GM13976 (cell line): ENCODE results near the gene PTPN1.
"Not testable (repeated sequence)": the region's sequence is repeated elsewhere in the genome, so short reads cannot be mapped to it uniquely, and the experiment has no call there.

ENCODE experiments used
- DNase-seq: peaks from one replicate; pipeline ENCODE4 v3.0.0; 2012; ENCODE audit warnings: low spot score
- in situ Hi-C: fragments of 300-500 bp; cut with MboI; formaldehyde crosslinking; loops from one replicate; pipeline ENCODE4 v1.12.0; 2022; ENCODE audit warnings: low sequenced_read_pairs, mixed read lengths, inconsistent platforms; ENCODE audit not compliant: unreplicated experiment
- TF ChIP-seq, protein P1 (sequence below): IDR thresholded peaks from 2 replicates; pipeline ENCODE4 v1.5.1; 2012; ENCODE audit warnings: borderline replicate concordance, mild to moderate bottlenecking; ENCODE audit not compliant: insufficient read depth; ENCODE audit errors: extremely low read depth, missing control alignments, control extremely low read depth

The PTPN1 gene

GRCh38 chr20:50536333-50536732, 26.1 kb downstream of the PTPN1 start:
- in situ Hi-C loops: no loop called here
- TF ChIP-seq, protein P1, sequence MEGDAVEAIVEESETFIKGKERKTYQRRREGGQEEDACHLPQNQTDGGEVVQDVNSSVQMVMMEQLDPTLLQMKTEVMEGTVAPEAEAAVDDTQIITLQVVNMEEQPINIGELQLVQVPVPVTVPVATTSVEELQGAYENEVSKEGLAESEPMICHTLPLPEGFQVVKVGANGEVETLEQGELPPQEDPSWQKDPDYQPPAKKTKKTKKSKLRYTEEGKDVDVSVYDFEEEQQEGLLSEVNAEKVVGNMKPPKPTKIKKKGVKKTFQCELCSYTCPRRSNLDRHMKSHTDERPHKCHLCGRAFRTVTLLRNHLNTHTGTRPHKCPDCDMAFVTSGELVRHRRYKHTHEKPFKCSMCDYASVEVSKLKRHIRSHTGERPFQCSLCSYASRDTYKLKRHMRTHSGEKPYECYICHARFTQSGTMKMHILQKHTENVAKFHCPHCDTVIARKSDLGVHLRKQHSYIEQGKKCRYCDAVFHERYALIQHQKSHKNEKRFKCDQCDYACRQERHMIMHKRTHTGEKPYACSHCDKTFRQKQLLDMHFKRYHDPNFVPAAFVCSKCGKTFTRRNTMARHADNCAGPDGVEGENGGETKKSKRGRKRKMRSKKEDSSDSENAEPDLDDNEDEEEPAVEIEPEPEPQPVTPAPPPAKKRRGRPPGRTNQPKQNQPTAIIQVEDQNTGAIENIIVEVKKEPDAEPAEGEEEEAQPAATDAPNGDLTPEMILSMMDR: no peak
- DNase-seq: no peak

DNA sequence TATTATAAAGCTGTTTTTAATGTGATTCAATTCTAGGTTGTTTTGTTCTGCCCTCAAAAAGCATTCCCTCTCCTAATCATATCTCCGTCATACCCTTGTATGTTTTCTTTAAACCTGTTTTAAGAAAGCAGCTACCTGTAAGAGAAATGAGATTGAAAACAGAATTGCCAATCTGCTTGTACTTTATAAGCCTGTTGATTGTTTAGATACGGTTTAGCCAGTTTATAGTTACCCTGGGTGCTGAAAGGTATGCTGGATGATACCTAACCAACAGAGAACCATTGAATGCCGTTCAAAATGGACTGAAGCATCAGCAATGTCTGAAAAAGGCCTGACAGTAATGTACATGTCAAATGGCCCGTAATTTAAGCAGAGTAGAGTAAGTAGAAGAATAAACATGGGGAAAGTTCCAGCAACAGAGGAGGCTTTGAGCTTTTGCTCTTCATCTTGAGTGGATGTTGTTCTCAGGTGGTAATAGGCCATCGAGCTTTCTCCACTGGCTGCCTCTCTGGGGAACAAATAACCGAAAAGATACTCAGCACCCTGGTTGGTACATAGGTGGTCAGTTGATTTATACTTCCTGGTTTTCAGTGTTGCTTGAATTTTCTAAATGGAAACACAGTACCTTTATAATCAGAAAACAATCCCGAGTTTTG, 27.5 kb downstream of the PTPN1 start:
- TF ChIP-seq, protein P1: no peak
- in situ Hi-C loops: no loop called here

DNA sequence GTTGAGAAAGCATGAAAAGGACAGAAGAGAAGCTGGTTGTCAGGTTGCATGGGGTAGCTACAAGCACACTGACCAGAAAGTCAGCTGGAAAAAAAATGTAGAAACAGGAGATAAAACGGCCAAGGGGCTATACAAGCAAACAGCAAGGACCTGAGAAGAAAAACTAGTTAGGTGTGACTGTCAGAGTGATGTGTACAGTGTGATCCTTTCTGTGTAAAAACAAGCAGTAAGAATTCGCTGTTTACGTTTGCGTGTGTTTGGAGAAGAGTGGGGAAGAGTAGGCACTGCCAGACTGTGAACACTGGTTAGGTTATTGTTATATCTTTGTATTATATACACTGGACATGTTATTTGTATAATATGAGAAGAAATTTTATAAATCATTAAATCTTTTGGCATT, 28.1 kb downstream of the PTPN1 start:
- no peak for DNase-seq
- in situ Hi-C loops: no loop called here
- TF ChIP-seq, protein P1: no peak

More for the DNA sequence above, 27.5 kb downstream of the PTPN1 start:
- no peak for DNase-seq

DNA sequence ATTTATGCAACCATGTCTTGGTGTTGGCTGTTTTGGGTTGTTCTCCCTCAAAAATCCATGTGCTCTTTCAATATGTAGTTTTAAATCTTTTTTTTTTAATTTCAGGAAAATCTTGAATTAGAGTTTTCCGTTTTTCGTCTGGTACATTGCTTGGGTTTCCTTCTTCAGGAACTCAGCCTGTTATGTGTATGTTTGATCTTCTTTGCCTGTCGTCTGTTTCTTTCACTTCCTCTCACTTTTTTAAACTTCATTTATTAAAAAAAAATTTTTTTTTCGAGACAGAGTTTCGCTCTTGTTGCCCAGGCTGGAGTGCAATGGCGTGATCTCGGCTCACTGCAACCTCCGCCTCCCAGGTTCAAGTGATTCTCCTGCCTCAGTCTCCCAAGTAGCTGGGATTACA, 29.6 kb downstream of the PTPN1 start:
- DNase-seq, in situ Hi-C loops: not testable (repeated sequence)

DNA sequence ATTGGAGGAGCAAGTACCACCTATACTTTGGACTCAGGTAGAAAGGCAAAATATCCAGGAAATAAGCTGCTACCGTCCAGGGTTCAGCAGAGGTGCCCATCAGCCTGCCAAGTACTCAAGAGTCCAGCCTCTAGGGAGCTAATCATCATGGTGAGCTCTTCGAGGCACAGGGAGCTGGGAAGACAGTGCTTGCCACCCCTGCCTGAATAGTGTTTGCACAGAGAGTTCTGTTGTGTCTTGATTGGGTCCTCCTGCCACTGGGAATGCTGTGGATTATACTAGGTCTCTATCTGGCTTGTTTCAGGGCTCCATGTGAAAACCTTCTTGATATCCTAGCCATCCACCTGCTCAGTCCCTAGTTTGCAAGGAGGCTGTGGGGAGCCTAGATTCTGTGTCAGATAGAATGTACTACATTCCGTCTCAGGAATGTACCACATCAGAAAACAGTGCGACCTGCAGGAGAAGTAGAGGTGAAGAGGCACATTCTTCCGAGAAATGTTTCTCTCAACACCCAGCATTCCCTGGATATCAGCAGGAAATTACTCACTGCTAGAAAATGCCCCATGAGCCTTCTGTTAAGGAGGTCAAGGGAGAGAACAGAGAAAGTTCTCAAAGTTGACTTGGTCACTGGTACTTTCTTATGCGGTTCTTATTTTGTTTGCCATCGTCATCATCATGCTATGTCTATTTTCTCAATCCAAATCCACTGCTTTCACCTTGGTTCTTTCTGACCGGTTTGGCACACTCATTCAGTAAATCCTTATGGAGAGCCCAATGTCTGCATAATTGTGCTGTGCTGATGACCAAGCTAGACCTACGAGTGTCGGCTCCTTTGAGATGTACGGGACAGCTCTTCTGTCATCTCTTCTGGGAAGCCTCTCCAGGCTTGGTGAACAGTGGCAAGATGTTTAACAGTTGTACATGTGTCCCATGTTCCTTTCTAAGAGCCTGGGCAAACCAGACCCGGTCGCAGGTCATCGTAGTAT, 30.7 kb downstream of the PTPN1 start:
- DNase-seq: no peak
- TF ChIP-seq, protein P1: no peak
- in situ Hi-C loops: no loop called here

- in situ Hi-C loops: no loop called here
- DNase-seq: no peak
- TF ChIP-seq, protein P1: no peak
Observed at GRCh38 chr20:50541606-50542041, 31.4 kb downstream of the PTPN1 start.

DNA sequence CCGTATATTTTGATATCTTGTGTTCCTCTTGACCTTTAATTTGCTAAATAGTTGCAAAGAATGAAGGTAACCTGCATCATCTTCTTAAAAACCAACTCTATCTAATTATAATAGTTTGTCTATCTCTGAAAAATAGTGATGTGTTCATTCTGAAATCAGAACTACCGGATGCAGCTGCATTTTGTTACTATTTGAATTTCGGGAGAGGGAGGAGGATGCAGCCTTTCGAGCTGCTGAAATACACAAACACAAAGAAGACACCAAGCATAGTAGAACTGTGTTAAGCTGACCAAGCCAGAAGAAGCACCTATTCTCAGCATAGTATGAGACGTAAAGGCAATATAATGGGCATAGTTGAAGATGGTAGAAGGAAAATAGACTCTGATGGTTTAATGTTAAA, 33.1 kb downstream of the PTPN1 start:
- in situ Hi-C loops: no loop called here
- no peak for DNase-seq
- TF ChIP-seq, protein P1: no peak
